ENCODE results near the gene PSMB11. TPM values are rescaled to one million over a fixed set of nuclear protein-coding genes. Genes with fewer than 3 reads are reported as not detected.

The PSMB11 gene
- total RNA-seq, 1 experiment from 2014 or later: not detected

DNA sequence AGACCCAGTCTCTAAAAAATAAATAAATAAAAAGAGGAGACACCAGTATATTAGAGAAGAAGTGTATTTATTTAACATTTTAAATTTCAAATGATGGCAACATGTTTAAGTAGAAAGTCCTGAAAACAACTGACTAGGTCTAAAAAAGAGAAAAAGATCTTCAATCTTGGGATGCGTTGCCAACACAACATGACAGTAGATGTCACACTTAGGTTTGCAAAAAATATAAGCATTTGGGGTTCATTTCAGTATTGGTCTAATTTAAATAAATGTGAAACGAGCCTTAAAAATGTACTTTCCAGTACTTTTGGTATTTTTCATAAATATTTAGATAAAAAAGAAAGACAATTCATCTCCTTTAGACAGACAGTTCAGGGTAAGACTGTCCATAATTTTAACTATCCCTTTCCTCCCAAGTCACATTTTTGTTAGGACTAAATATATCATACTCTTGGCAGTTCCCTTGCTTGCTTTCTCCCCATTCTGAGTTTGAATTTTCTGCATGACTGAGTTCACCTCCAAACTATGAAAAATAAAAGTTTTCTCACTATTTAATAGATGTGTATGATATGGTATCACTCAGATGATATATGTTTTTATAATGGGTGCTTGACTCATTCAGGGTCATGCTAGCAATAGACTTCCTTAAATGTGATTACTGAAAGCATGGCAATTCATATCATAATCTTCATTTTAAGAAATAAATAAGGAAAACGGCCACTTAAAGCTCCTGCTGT is 36.4 kb upstream of the PSMB11 start:
- Histone ChIP-seq H3K9me3 (ENCODE audit: insufficient read depth, low read depth) (no peaks in the 10 kb centered on the region), H3K4me1 (replicated peaks; ENCODE audit: insufficient read depth) (peaks cover 34% of the 10 kb centered on the region), H3K27ac (peak overlapping the region; percentile 74), H3K27me3 (ENCODE audit: insufficient read depth, low read depth) (no peaks in the 10 kb centered on the region), H3K4me3 (peak overlapping the region; percentile 74), H3K4me2 (peak overlapping the region; percentile 93), H2AFZ (peak overlapping the region; percentile 93; the same call in 1 of the 2 replicates), H3K79me2 (ENCODE audit: low read depth) (no peaks in the 10 kb centered on the region; the same call in 1 of the 2 replicates), H3K9me2 (ENCODE audit: insufficient read depth) (no peaks in the 10 kb centered on the region), H3F3A (ENCODE audit: insufficient read depth, low read depth) (peaks cover 25% of the 10 kb centered on the region; the same call in 1 of the 2 replicates), H4K20me1 (ENCODE audit: insufficient read depth) (no peaks in the 10 kb centered on the region), H3K36me3 (ENCODE audit: low read depth) (no peaks in the 10 kb centered on the region)
- intact Hi-C loops (cut with micrococcal nuclease; ENCODE audit: unreplicated experiment): no loop called here
- ChIA-PET POLR2A (ENCODE audit: unreplicated experiment) (interaction anchor here (0.6 kb wide), 2 partner anchors 29 to 295 kb away, joined by 3 to 5 read pairs; partner anchors contain the start of gene PSMB5), CTCF (interaction anchor here (0.6 kb wide), 1 partner anchor 293 kb away, joined by 3 read pairs; no protein-coding TSS in a partner anchor)
- DNase-seq: no peak
- no TSS peak for BruUV-seq (replicated peaks)
- no peak for TF ChIP-seq EZH2 (IDR thresholded peaks at IDR 0.05; ENCODE audit: low read depth)
- TF ChIP-seq, protein P1, sequence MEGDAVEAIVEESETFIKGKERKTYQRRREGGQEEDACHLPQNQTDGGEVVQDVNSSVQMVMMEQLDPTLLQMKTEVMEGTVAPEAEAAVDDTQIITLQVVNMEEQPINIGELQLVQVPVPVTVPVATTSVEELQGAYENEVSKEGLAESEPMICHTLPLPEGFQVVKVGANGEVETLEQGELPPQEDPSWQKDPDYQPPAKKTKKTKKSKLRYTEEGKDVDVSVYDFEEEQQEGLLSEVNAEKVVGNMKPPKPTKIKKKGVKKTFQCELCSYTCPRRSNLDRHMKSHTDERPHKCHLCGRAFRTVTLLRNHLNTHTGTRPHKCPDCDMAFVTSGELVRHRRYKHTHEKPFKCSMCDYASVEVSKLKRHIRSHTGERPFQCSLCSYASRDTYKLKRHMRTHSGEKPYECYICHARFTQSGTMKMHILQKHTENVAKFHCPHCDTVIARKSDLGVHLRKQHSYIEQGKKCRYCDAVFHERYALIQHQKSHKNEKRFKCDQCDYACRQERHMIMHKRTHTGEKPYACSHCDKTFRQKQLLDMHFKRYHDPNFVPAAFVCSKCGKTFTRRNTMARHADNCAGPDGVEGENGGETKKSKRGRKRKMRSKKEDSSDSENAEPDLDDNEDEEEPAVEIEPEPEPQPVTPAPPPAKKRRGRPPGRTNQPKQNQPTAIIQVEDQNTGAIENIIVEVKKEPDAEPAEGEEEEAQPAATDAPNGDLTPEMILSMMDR (conservative IDR thresholded peaks at IDR 0.05): no peak

DNA sequence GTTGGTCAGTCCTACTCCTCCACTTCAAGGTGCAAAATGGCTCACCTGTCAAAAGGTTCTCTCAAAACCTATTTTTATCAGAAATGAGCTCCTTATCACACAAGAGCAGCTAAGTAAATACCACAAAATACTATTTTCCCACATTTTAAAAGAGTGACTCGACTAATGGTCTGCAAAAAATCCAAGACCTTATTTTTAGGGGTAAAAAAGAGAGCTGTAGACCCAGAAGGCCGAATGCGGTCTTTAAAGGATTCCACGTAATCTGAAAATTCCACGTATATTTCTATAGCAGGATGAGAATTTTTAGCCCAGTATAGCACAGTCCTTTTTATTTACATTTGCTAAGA is 35.9 kb upstream of the PSMB11 start:
- no peaks in the 10 kb centered on the region for H3K36me3 ChIP-seq (ENCODE audit: low read depth)
- H3F3A ChIP-seq (ENCODE audit: insufficient read depth, low read depth): peaks cover 25% of the 10 kb centered on the region; the same call in 1 of the 2 replicates
- H3K27me3 ChIP-seq (ENCODE audit: insufficient read depth, low read depth): no peaks in the 10 kb centered on the region
- peak overlapping the region; percentile 74 for H3K27ac ChIP-seq
- H4K20me1 ChIP-seq (ENCODE audit: insufficient read depth): no peaks in the 10 kb centered on the region
- BruUV-seq (replicated peaks): no TSS peak
- TF ChIP-seq EZH2 (IDR thresholded peaks at IDR 0.05; ENCODE audit: low read depth): no peak
- intact Hi-C loops (cut with micrococcal nuclease; ENCODE audit: unreplicated experiment): no loop called here
- no peaks in the 10 kb centered on the region; the same call in 1 of the 2 replicates for H3K79me2 ChIP-seq (ENCODE audit: low read depth)
- H3K9me3 ChIP-seq (ENCODE audit: insufficient read depth, low read depth): no peaks in the 10 kb centered on the region
- peak overlapping the region; percentile 74 for H3K4me3 ChIP-seq
- H3K4me1 ChIP-seq (replicated peaks; ENCODE audit: insufficient read depth): peaks cover 34% of the 10 kb centered on the region
- ChIA-PET POLR2A (ENCODE audit: unreplicated experiment) (interaction anchor here (0.6 kb wide), 3 partner anchors 11 to 294 kb away, joined by 3 to 5 read pairs (median 3); partner anchors contain the start of gene PSMB5), CTCF (interaction anchor here (0.6 to 1.0 kb wide), 3 partner anchors 50 to 293 kb away, joined by 3 read pairs; no protein-coding TSS in a partner anchor)
- H3K9me2 ChIP-seq (ENCODE audit: insufficient read depth): no peaks in the 10 kb centered on the region
- no peak for DNase-seq
- peak overlapping the region; percentile 93 for H3K4me2 ChIP-seq
- H2AFZ ChIP-seq: peak overlapping the region; percentile 93; the same call in 1 of the 2 replicates

- BruUV-seq (replicated peaks): TSS peak; percentile 5
- H3K4me1 ChIP-seq (replicated peaks; ENCODE audit: insufficient read depth): peaks cover 34% of the 10 kb centered on the region
- intact Hi-C loops (cut with micrococcal nuclease; ENCODE audit: unreplicated experiment): no loop called here
- peak overlapping the region; percentile 93 for H2AFZ ChIP-seq
- no peaks in the 10 kb centered on the region for H3K9me2 ChIP-seq (ENCODE audit: insufficient read depth)
- no peaks in the 10 kb centered on the region for H3K27me3 ChIP-seq (ENCODE audit: insufficient read depth, low read depth)
- DNase-seq: peak; percentile 86 to 92
- H3F3A ChIP-seq (ENCODE audit: insufficient read depth, low read depth): peaks cover 25% of the 10 kb centered on the region; the same call in 1 of the 2 replicates
- no peak for TF ChIP-seq EZH2 (IDR thresholded peaks at IDR 0.05; ENCODE audit: low read depth)
- TF ChIP-seq, protein P1 (conservative IDR thresholded peaks at IDR 0.05): no peak
- H3K27ac ChIP-seq: peak overlapping the region; percentile 74
- H3K4me2 ChIP-seq: peak overlapping the region; percentile 93
- ChIA-PET CTCF (interaction anchor here (0.6 to 1.6 kb wide), 7 partner anchors 12 to 294 kb away, joined by 3 to 21 read pairs (median 3); partner anchors contain the start of gene AJUBA), POLR2A (ENCODE audit: unreplicated experiment) (interaction anchor here (0.5 to 0.7 kb wide), 4 partner anchors 12 to 276 kb away, joined by 3 to 4 read pairs (median 3); partner anchors contain the start of gene PSMB5)
- H3K4me3 ChIP-seq: peak overlapping the region; percentile 74
- no peaks in the 10 kb centered on the region for H3K36me3 ChIP-seq (ENCODE audit: low read depth)
- no peaks in the 10 kb centered on the region for H3K9me3 ChIP-seq (ENCODE audit: insufficient read depth, low read depth)
- H4K20me1 ChIP-seq (ENCODE audit: insufficient read depth): no peaks in the 10 kb centered on the region
- no peaks in the 10 kb centered on the region; the same call in 1 of the 2 replicates for H3K79me2 ChIP-seq (ENCODE audit: low read depth)
Measured at GRCh38 chr14:23006544-23007419, 35.2 kb upstream of the PSMB11 start.
